Measurements from ENCODE around the gene RAB40C.

GRCh38 chr16:644556-644955, 54.7 kb downstream of the RAB40C start:
- TF ChIP-seq CTCF (IDR thresholded peaks at IDR 0.05) (no peak), EP300 (IDR thresholded peaks at IDR 0.05) (no peak), POLR2A (IDR thresholded peaks at IDR 0.05) (no peak)

Data from sigmoid colon (tissue), 4 donors.